Endothelial cell of umbilical vein (primary cell): Measurements from ENCODE around the gene CLDN7.

Experiments
- EZH2 ChIP-seq: IDR thresholded peaks from 2 replicates; pipeline ENCODE4 v1.6.1; 2012; ENCODE audit warnings: borderline replicate concordance, low read depth, mild to moderate bottlenecking, moderate library complexity, low read length, inconsistent platforms; ENCODE audit not compliant: severe bottlenecking
- MYC ChIP-seq: IDR thresholded peaks from one replicate; pipeline ENCODE4 v1.6.1; 2011; ENCODE audit warnings: mild to moderate bottlenecking, low read depth, low read length

DNA sequence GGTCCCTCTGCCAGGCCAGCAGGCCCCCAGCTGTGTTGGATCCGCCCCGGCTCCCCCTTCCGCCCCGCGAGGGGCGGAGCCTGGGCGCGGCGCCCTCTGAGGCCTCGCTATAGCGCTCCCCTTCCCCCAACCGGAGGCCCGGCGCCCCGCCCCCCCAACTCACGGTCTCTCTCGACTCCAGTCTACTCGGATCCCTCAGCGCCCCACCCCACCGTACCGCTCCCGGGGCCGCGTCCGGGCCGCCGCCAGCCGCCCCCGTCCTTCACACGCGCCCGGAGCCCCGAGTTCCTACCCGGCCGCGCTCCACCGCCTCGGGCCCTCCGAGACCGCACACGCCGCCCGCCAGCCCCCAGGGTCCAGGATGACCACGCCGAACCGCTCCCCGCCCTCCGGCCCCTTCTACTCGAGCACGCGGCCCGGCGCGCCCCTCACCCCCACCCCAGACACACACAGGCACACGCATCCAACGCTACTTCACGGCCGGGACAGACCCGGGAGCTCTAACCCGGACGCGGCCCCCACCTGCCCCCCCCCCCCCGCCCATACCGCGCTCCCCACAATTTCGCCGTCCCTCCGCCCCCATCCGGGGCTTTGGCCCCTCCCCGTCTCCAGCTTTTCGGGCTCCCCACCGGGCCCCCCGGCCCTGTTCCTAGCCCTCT is 24.4 kb downstream of the CLDN7 start:
- TF ChIP-seq EZH2 (no peak), MYC (peak; percentile 44)
